Measurements from ENCODE around the gene ZNF580. TPM values are rescaled to one million over a fixed set of nuclear protein-coding genes. Genes with fewer than 3 reads are reported as not detected.

ZNF580 gene
- total RNA-seq, 1 donor from 2014 or later: 2.8 TPM

DNA sequence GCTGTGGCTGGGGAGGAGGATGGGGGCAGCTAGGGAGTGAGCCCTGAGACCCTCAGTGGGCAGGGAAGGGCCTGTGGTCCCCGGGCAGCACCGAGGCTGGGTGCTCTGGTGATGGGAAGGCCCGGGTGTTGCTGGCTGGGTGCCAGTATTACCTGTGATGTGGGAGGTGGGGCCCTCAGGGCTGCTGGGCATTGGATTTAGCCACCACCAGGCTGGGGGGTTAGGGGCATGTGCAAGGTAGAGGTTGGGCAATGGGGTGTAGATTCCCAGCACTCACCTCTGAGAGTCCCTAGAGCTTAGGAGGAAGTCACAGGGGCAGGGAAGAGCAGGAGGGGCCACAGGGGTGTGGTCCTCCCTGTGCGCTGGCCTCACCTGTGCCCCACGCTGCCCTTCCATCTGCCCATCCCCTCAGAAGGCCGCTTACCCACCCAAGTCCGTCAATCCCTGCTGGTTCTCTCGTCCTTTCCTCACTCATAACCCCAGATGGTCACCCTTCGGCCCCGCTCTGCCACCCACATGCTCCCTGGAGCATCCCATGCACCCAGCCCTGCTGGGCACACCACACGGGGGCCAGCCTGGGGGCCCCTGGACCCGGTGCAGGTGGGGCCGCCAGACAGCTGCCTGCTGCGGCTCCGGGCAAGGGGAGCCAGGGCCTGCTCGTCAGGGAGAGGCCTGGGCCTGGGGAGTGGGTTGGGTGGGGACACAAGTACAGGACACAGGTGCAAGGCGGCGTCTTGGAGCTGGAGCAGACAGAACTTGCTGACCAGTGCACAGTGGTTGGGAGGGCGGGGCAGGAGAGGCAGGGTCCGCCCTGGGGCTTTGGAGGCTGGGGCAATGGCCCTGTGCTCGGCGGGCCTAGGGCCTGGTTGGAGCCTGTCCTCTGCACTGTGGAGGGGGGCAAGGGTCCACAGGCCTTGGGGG, 46.7 kb downstream of the ZNF580 start:
- Histone ChIP-seq H3K27ac (no peak overlapping the region), H4K20me1 (ENCODE audit: low read depth) (peaks cover 15% of the 10 kb centered on the region), H2AFZ (replicated peaks) (no peak overlapping the region), H3K4me3 (no peak overlapping the region), H3K4me1 (no peaks in the 10 kb centered on the region), H3K4me2 (no peak overlapping the region), H3F3A (ENCODE audit: low read depth) (no peaks in the 10 kb centered on the region), H3K36me3 (no peaks in the 10 kb centered on the region), H3K9me3 (ENCODE audit: low read depth) (no peaks in the 10 kb centered on the region), H3K9ac (no peak overlapping the region), H3K27me3 (no peaks in the 10 kb centered on the region), H3K79me2 (ENCODE audit: low read depth) (peaks cover 13% of the 10 kb centered on the region)
- no peaks in the 10 kb centered on the region for H3K4me1 Mint-ChIP-seq
- H3K27ac Mint-ChIP-seq: no peak overlapping the region
- TF ChIP-seq CTCF (IDR thresholded peaks at IDR 0.05) (no peak), EZH2 (IDR thresholded peaks at IDR 0.05) (no peak), EZH2phosphoT487 (IDR thresholded peaks at IDR 0.05) (no peak)
- H3K9me3 Mint-ChIP-seq: no peaks in the 10 kb centered on the region
- no peaks in the 10 kb centered on the region for H3K36me3 Mint-ChIP-seq
- no peak for DNase-seq (ENCODE audit: low spot score)
- H3K4me3 Mint-ChIP-seq: peak overlapping the region; percentile 21
- H3K27me3 Mint-ChIP-seq (ENCODE audit: insufficient read depth, low read depth): no peaks in the 10 kb centered on the region

DNA sequence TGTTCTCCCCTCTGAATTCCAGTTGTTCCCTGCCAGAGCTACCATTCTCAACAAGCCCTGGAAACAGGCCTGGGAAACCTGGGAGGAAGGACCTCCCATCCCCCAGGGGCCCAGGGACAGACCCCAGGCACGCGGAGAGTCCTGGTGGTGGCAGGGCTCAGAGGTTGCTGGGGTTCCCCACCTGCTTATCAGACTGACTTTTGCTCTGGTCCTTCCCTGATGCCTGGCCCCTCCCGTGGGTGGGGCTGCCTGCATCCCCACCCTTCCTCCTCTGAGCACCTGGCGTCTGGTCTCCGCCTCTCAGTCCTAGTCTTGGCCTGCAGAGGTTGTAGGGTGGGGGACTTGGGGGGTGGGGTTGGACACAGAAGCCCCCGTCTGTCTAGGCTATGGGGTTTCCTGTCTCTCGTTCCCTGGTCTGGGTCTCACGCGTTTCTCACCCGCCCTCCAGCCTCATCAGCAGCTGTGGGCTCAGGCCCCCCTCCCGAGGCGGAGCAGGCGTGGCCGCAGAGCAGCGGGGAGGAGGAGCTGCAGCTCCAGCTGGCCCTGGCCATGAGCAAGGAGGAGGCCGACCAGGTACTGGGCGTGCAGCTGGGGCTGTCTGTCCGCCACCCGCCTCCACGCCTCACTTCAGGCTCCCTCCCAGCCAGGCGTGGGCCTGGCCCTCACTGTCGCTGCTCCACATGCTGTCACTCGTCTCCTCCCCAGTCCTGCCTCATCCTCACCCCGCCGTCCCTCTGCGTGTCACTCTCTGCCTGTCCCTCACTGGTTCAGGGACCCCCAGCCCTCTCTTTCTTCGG, 47.8 kb downstream of the ZNF580 start:
- Mint-ChIP-seq H3K4me3 (peak overlapping the region; percentile 43), H3K4me1 (no peaks in the 10 kb centered on the region), H3K9me3 (no peaks in the 10 kb centered on the region), H3K27ac (no peak overlapping the region), H3K27me3 (ENCODE audit: insufficient read depth, low read depth) (no peaks in the 10 kb centered on the region), H3K36me3 (peaks cover 2% of the 10 kb centered on the region)
- Histone ChIP-seq H3K27ac (no peak overlapping the region), H2AFZ (replicated peaks) (no peak overlapping the region), H4K20me1 (ENCODE audit: low read depth) (peaks cover 13% of the 10 kb centered on the region), H3K4me1 (no peaks in the 10 kb centered on the region), H3K79me2 (ENCODE audit: low read depth) (peaks cover 2% of the 10 kb centered on the region), H3K4me2 (no peak overlapping the region), H3K36me3 (no peaks in the 10 kb centered on the region), H3K9me3 (ENCODE audit: low read depth) (no peaks in the 10 kb centered on the region), H3F3A (ENCODE audit: low read depth) (no peaks in the 10 kb centered on the region), H3K9ac (no peak overlapping the region), H3K4me3 (no peak overlapping the region), H3K27me3 (no peaks in the 10 kb centered on the region)
- no peak for DNase-seq (ENCODE audit: low spot score)
- TF ChIP-seq CTCF (IDR thresholded peaks at IDR 0.05) (no peak), EZH2phosphoT487 (IDR thresholded peaks at IDR 0.05) (no peak), EZH2 (IDR thresholded peaks at IDR 0.05) (no peak)

DNA sequence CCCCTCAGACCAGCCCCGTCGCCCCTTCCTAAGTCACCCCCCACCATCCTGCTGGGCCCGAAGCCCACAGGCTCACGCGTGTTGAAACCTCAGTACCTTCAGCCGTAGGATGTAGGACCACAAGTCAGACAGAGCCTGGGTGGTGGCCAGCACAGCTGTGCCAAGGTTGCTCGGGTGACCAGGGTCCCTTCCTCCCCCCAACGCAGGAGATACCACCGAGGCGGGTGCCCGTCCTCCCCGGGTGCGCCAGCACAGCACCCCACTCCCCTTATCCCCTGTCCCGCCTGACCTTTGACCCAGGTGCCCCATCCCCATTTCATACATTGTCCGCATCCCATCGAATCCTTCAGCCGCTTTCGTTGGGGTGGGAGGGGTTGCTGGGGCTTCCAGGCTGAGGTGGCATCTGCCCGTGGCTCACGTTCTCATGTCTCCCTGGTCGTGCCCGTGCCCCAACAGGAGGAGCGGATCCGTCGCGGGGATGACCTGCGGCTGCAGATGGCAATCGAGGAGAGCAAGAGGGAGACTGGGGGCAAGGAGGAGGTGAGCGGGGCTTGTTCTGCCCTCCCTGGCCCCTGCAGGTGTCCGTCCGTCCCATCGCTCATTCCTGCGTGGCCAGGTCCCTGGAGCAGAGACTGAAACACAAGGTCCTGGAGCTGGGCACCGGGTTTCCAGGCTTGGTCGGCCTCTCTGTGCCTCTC, 48.8 kb downstream of the ZNF580 start:
- Histone ChIP-seq H4K20me1 (ENCODE audit: low read depth) (peaks cover 12% of the 10 kb centered on the region), H3K4me2 (no peak overlapping the region), H3K9ac (no peak overlapping the region), H3K4me1 (no peaks in the 10 kb centered on the region), H3K27ac (no peak overlapping the region), H3K79me2 (ENCODE audit: low read depth) (no peaks in the 10 kb centered on the region), H3K4me3 (no peak overlapping the region), H3K9me3 (ENCODE audit: low read depth) (no peaks in the 10 kb centered on the region), H2AFZ (replicated peaks) (no peak overlapping the region), H3K27me3 (no peaks in the 10 kb centered on the region), H3K36me3 (no peaks in the 10 kb centered on the region), H3F3A (ENCODE audit: low read depth) (no peaks in the 10 kb centered on the region)
- Mint-ChIP-seq H3K4me3 (no peak overlapping the region), H3K27ac (no peak overlapping the region), H3K4me1 (no peaks in the 10 kb centered on the region), H3K27me3 (ENCODE audit: insufficient read depth, low read depth) (no peaks in the 10 kb centered on the region), H3K36me3 (peaks cover 3% of the 10 kb centered on the region), H3K9me3 (no peaks in the 10 kb centered on the region)
- no peak for DNase-seq (ENCODE audit: low spot score)
- TF ChIP-seq EZH2 (IDR thresholded peaks at IDR 0.05) (no peak), CTCF (IDR thresholded peaks at IDR 0.05) (no peak), EZH2phosphoT487 (IDR thresholded peaks at IDR 0.05) (no peak)

All from neural progenitor cell (in vitro differentiated cells).